ENCODE results near the gene AFF3.

The AFF3 gene

DNA sequence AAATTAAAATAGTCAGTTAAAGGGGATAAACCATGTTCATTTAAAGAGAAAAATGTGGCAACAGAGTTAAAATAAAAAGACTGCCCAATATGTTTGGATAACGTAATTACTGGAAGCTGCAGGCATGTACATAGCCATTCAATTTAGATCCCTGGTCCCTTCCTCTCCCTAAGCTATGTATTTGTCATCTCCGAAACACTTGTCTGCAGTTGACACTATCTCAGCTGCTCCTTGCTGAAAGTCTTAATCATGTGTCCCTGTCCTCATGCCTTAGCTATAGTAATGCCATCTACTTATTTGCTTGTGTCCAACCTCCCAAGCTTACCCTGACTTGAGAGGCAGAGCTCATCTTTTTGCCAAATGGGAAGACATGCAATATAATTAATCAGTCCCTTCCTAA is 478.7 kb downstream of the AFF3 start:
- TF ChIP-seq, protein P1, sequence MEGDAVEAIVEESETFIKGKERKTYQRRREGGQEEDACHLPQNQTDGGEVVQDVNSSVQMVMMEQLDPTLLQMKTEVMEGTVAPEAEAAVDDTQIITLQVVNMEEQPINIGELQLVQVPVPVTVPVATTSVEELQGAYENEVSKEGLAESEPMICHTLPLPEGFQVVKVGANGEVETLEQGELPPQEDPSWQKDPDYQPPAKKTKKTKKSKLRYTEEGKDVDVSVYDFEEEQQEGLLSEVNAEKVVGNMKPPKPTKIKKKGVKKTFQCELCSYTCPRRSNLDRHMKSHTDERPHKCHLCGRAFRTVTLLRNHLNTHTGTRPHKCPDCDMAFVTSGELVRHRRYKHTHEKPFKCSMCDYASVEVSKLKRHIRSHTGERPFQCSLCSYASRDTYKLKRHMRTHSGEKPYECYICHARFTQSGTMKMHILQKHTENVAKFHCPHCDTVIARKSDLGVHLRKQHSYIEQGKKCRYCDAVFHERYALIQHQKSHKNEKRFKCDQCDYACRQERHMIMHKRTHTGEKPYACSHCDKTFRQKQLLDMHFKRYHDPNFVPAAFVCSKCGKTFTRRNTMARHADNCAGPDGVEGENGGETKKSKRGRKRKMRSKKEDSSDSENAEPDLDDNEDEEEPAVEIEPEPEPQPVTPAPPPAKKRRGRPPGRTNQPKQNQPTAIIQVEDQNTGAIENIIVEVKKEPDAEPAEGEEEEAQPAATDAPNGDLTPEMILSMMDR (IDR thresholded peaks at IDR 0.05): no peak

DNA sequence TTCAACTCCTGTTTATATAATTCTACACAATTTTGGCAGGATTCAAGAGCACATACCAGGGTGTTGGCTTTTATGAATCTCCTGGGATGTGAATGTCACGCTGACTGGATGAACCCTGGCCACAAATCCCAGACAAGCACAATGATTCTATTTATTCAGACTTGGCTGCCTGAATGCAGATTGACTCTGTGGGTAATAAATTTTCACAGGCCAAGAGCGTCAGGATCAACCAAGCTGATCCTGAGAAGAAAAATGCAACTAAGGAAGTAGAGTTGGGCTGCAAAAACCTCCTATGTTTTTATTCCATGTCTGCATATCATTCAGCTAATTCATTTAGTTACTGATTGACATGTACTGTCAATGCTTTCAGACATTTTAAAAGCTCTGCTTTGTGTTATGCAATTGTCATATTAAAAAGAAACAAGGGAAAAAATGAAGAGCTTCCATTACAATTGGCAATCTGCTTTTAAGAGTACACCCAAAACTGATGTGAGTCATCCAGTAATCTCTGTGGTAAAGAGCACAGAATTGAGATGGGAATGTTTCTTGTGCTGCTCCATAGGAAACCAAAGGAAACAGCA is 479.5 kb downstream of the AFF3 start:
- TF ChIP-seq, protein P1 (IDR thresholded peaks at IDR 0.05): no peak

DNA sequence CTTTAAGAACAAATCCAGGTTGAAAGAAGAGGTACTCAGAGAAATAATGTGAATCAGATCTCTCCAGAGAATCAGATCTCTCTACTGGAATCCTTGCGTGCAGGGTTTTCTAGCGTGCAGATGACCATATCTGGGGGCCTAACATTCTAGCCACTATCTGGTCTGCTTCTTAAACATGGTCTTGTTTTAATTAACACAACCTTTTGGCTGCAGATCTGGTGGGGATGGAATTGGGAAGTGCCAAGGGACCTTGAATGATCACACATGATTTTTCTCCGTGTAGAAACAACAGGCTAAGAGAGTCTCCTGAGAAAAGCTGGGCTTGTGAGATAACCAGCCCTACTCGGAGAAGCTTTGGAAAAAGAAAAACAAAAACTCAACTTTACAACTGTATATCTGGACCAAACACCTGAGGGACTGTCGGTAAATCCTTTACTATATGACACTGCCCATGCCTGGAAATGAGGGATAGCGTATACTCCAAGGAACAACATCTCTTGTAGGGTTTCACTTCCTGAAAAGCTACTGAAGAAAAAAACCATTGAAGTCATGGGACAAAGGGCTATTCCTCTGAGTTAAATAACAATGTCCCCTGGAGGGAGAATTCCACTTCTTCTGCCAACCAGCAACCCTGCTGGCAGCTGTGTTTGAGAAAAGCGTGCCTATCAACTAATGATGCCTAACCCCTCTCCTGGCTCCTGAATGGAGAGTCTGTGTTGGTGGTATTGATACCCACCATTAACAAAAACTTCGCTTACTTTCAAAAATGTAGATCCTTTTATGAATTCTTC is 481.6 kb downstream of the AFF3 start:
- TF ChIP-seq, protein P1 (IDR thresholded peaks at IDR 0.05): no peak

DNA sequence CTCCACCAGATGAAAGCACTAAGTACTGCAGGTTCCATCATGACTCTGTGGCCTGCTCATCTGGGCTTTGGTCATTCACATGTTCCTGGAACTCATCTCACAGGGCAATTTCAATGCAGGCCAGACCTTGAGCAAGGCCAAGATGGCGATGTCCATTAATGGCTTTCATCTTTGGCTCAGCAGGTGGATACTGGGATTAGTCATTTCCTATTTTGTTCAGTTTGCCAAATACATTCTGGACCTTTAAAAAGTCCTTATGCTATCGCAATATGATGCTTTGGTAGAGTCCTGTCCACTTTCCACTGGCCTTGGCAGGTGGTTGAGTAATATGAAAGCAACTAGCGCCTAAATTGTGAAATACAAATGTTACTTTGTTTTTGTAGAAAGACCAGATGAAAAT is 482.5 kb downstream of the AFF3 start:
- TF ChIP-seq, protein P1 (IDR thresholded peaks at IDR 0.05): no peak

DNA sequence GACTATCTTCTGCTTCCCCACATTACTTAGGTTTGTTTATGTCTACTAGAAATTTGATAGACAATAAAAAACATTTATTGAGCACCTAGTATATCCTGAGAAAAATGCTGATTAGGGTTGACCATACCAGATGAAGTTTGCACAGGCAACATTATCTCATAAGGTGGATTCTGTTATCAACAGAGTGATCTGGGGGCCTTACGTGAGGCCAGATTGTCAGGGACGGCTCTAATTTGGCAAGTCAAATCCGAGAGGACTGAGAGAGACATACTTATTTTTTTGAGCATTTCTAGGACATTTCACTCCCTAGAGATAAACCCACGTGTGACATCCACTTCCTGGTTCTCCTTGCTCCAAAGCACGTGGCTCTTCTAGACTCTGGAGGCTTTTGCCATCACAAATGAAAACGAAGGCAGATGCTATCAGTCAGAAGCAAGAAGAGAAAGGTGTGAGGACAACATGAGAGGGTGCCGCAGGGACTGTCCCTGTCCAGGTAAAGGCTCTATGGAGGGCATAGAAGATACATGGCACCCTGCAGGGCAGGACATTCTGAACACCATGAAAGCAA is 484.6 kb downstream of the AFF3 start:
- TF ChIP-seq, protein P1 (IDR thresholded peaks at IDR 0.05): no peak

DNA sequence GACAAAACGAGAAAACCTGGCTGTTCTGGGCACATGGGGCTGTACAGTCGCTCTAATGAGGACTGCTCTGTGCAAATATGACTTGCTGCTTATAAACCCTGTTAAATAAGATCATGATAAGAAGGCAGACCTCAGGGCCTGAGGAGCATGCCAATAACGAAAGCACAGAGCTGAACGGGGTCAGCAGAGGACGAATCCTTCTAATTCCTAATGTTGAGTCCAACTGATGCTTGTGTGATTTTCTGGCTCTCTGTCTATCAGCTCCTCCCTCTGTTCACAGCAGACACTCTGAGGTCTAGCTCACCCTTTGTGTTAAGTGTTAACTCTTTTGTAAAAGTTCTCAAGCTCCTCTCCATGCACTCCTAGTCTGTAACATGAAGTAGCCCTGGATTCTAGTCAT is 485.4 kb downstream of the AFF3 start:
- TF ChIP-seq, protein P1 (IDR thresholded peaks at IDR 0.05): no peak

DNA sequence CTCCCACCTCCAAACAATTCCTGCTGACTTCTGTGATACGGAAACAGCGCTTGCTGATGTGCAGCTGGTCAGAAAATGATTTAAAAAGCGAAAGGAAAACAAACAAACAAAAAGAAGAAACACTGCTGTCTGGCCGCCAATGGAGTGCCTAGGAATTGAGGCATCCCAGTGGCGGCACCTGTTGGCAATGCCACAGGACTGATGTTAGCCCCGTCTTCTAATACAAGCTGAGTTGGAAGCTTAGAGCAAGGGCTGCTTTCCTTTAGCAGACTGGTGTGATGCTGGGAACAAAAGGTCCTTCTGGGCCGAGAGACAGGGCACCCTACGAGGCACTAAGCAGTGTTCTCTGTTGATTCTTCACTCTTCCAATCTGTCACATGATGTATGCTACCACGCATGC is 489.0 kb downstream of the AFF3 start:
- TF ChIP-seq, protein P1 (IDR thresholded peaks at IDR 0.05): no peak

Measured in LNCAP (cell line).